DND-41 (cell line): Measurements from ENCODE around the gene CXCL8.

ENCODE experiments used
- EZH2 ChIP-seq: IDR thresholded peaks from 3 replicates; pipeline ENCODE4 v1.6.1; 2012; ENCODE audit warnings: borderline replicate concordance, low read depth, mild to moderate bottlenecking, moderate library complexity, low read length, inconsistent platforms; ENCODE audit not compliant: severe bottlenecking
- TF ChIP-seq, protein P1 (sequence below): IDR thresholded peaks from 2 replicates; pipeline ENCODE4 v1.5.1; 2012; ENCODE audit warnings: borderline replicate concordance, low read length, moderate library complexity, mild to moderate bottlenecking; ENCODE audit not compliant: poor library complexity, severe bottlenecking; ENCODE audit errors: extremely low read depth

DNA sequence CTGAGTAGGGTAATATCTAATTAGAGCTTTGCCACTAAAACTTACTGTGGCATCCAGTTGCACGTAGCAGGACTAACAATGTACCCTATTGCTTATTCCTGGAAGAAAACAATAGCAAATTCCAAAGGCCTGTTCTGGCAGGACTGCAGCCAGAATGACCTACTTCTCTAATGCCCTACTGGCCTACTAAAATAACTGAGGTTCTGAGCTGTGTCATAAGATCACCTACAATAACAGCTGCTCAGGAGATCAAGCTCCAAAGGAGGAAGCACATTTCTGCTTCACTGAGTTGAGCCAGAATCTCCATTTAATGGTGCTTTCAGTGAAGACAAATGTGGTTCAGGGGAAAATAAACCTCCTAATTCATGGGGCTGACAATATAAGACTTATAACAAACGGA is 42.2 kb upstream of the CXCL8 start:
- TF ChIP-seq, protein P1, sequence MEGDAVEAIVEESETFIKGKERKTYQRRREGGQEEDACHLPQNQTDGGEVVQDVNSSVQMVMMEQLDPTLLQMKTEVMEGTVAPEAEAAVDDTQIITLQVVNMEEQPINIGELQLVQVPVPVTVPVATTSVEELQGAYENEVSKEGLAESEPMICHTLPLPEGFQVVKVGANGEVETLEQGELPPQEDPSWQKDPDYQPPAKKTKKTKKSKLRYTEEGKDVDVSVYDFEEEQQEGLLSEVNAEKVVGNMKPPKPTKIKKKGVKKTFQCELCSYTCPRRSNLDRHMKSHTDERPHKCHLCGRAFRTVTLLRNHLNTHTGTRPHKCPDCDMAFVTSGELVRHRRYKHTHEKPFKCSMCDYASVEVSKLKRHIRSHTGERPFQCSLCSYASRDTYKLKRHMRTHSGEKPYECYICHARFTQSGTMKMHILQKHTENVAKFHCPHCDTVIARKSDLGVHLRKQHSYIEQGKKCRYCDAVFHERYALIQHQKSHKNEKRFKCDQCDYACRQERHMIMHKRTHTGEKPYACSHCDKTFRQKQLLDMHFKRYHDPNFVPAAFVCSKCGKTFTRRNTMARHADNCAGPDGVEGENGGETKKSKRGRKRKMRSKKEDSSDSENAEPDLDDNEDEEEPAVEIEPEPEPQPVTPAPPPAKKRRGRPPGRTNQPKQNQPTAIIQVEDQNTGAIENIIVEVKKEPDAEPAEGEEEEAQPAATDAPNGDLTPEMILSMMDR = no peak
- TF ChIP-seq EZH2 = no peak
